Neutrophil (primary cell): ENCODE data around the gene BRSK2.

Experiments
- H3K27ac ChIP-seq: fragments of 200-600 bp; sonication (generic); 2 replicates; pipeline ENCODE4 v1.5.1; 2016; ENCODE audit warnings: mild to moderate bottlenecking, moderate library complexity
- H3K27me3 ChIP-seq: fragments of 200-600 bp; sonication (generic); 2 replicates; pipeline ENCODE4 v1.6.0; 2016; ENCODE audit warnings: mild to moderate bottlenecking
- H3K36me3 ChIP-seq: fragments of 200-600 bp; sonication (generic); 2 replicates; pipeline ENCODE4 v1.5.1; 2017
- H3K4me1 ChIP-seq, 2 experiments: fragments of 200-600 bp in 1 of 2; sonication (generic) in 1 of 2; 1 replicate in 1 of 2; 2 replicates in 1 of 2; pipeline versions ENCODE4 v1.5.1 to v1.6.1; 2013 to 2016; ENCODE audit warnings: low read depth in 1 of 2, low read length in 1 of 2, mild to moderate bottlenecking in 1 of 2, moderate library complexity in 1 of 2; ENCODE audit not compliant: control insufficient read depth in 1 of 2, insufficient read depth in 1 of 2
- H3K4me3 ChIP-seq, 2 experiments: fragments of 200-600 bp in 1 of 2; sonication (generic) in 1 of 2; 1 replicate in 1 of 2; 2 replicates in 1 of 2; pipeline ENCODE4 v1.5.1; 2013 to 2016; ENCODE audit warnings: low read depth in 1 of 2, low read length in 1 of 2, mild to moderate bottlenecking in 1 of 2, moderate library complexity in 1 of 2
- H3K9me3 ChIP-seq: fragments of 200-600 bp; sonication (generic); 2 replicates; pipeline ENCODE4 v1.5.1; 2016
- CTCF ChIP-seq: fragments of 200-600 bp; sonication (generic); IDR thresholded peaks from 2 replicates; pipeline ENCODE4 v1.5.1; 2016; ENCODE audit warnings: antibody characterized with exemption

Gene BRSK2

GRCh38 chr11:1368216-1368615 is 21.5 kb upstream of the BRSK2 start:
- no peak overlapping the region for H3K4me3 ChIP-seq
- no peaks in the 10 kb centered on the region for H3K27me3 ChIP-seq
- no peaks in the 10 kb centered on the region for H3K4me1 ChIP-seq
- TF ChIP-seq CTCF, result no peak
- H3K36me3 ChIP-seq, result no peaks in the 10 kb centered on the region
- H3K9me3 ChIP-seq, result no peaks in the 10 kb centered on the region
- H3K27ac ChIP-seq, result no peak overlapping the region

- Histone ChIP-seq H3K4me1 (no peaks in the 10 kb centered on the region), H3K9me3 (no peaks in the 10 kb centered on the region), H3K27ac (no peak overlapping the region), H3K27me3 (no peaks in the 10 kb centered on the region), H3K4me3 (no peak overlapping the region), H3K36me3 (no peaks in the 10 kb centered on the region)
- no peak for TF ChIP-seq CTCF
Observed at GRCh38 chr11:1368966-1369365, 20.8 kb upstream of the BRSK2 start.

GRCh38 chr11:1369371-1370005 is 20.2 kb upstream of the BRSK2 start:
- no peaks in the 10 kb centered on the region for H3K4me1 ChIP-seq
- H3K9me3 ChIP-seq, result no peaks in the 10 kb centered on the region
- no peak for TF ChIP-seq CTCF
- no peak overlapping the region for H3K27ac ChIP-seq
- H3K27me3 ChIP-seq, result no peaks in the 10 kb centered on the region
- H3K4me3 ChIP-seq, result no peak overlapping the region
- H3K36me3 ChIP-seq, result no peaks in the 10 kb centered on the region

- Histone ChIP-seq H3K9me3 (no peaks in the 10 kb centered on the region), H3K4me1 (no peaks in the 10 kb centered on the region), H3K27ac (no peak overlapping the region), H3K4me3 (no peak overlapping the region), H3K27me3 (no peaks in the 10 kb centered on the region), H3K36me3 (no peaks in the 10 kb centered on the region)
- TF ChIP-seq CTCF, result no peak
Observed at GRCh38 chr11:1370186-1371025, 19.3 kb upstream of the BRSK2 start.

GRCh38 chr11:1371026-1371325 is 18.8 kb upstream of the BRSK2 start:
- Histone ChIP-seq H3K27me3 (no peaks in the 10 kb centered on the region), H3K4me1 (no peaks in the 10 kb centered on the region), H3K9me3 (no peaks in the 10 kb centered on the region), H3K36me3 (no peaks in the 10 kb centered on the region), H3K4me3 (no peak overlapping the region), H3K27ac (no peak overlapping the region)
- TF ChIP-seq CTCF, result no peak
